Measurements from ENCODE around the gene SYTL2. TPM values are rescaled to one million over a fixed set of nuclear protein-coding genes. Genes with fewer than 3 reads are reported as not detected.
"Not testable (repeated sequence)": the region's sequence is repeated elsewhere in the genome, so short reads cannot be mapped to it uniquely, and the experiment has no call there.

Gene SYTL2
- total RNA-seq, 1 donor = 19.9 TPM

DNA sequence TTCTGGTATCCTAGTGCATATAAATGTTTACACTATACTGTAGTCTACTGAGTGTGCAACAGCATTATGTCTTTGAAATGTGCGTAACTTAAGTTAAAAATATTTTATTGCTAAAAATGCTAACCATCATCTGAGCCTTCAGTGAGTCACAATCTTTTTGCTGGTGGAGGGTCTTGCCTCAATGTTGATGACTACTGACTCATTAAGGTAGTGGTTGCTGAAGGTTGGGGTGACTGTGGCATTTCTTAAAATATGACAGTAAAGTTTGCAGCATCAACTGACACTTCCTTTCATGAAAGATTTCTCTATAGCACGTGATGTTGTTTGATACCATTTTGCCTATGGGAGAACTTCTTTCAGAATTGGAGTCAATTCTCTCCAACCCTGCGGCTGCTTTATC, 137.5 kb downstream of the SYTL2 start:
- H2AFZ ChIP-seq (ENCODE audit: low read length) = no peak overlapping the region

DNA sequence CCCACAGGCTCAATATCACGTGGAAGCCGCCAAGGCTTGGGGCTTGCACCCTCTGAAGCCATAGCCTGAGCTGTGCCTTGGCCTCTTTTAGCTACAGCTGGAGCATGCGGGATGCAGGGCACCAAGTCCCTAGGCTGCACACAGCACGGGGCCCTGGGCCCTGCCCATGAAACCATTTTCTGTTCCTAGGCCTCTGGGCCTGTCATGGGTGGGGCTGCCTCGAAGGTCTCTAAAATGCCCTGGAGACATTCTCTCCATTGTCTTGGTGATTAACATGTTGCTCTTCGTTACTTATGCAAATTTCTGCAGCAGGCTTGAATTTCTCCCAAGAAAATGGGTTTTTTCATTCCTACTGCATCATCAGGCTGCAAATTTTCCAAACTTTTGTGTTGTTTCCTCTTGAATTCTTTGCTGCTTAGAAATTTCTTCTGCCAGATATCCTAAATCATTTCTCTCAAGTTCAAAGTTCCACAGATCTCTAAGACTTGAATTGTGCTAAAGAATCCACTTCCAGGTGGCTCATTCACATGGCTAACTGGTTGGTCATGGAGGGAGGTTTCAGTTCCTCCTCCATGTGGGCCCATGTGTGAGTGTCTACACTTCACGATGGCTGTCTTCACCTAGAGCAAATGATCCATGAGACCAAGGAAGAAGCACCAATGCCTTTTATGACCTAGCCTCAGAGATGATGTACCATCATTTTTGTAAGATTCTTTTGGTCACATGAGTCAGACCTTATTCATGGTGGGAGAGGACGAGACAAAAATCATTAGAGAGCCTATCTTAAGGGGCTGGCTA, 138.6 kb downstream of the SYTL2 start:
- no peaks in the 10 kb centered on the region for H3K36me3 ChIP-seq (ENCODE audit: insufficient read depth, low read length)
- H4K20me1 ChIP-seq (ENCODE audit: insufficient read depth, low read length) = no peaks in the 10 kb centered on the region
- H2AFZ ChIP-seq (ENCODE audit: low read length) = no peak overlapping the region
- no peak overlapping the region for H3K4me3 ChIP-seq (ENCODE audit: insufficient read depth, low read length)
- H3K4me1 ChIP-seq (ENCODE audit: insufficient read depth, low read length) = no peaks in the 10 kb centered on the region
- no peaks in the 10 kb centered on the region for H3K79me2 ChIP-seq (ENCODE audit: insufficient read depth, low read length)
- no peak for DNase-seq (ENCODE audit: insufficient read length, low spot score, missing footprints)
- no peak overlapping the region for H3K4me2 ChIP-seq (ENCODE audit: insufficient read depth, low read length)
- H3K9me3 ChIP-seq (ENCODE audit: low read depth, low read length) = no peaks in the 10 kb centered on the region
- no peaks in the 10 kb centered on the region for H3K27me3 ChIP-seq (ENCODE audit: insufficient read depth, low read length)
- TF ChIP-seq, protein P1, sequence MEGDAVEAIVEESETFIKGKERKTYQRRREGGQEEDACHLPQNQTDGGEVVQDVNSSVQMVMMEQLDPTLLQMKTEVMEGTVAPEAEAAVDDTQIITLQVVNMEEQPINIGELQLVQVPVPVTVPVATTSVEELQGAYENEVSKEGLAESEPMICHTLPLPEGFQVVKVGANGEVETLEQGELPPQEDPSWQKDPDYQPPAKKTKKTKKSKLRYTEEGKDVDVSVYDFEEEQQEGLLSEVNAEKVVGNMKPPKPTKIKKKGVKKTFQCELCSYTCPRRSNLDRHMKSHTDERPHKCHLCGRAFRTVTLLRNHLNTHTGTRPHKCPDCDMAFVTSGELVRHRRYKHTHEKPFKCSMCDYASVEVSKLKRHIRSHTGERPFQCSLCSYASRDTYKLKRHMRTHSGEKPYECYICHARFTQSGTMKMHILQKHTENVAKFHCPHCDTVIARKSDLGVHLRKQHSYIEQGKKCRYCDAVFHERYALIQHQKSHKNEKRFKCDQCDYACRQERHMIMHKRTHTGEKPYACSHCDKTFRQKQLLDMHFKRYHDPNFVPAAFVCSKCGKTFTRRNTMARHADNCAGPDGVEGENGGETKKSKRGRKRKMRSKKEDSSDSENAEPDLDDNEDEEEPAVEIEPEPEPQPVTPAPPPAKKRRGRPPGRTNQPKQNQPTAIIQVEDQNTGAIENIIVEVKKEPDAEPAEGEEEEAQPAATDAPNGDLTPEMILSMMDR (IDR thresholded peaks at IDR 0.05; ENCODE audit: extremely low read depth, low read depth, low read length) = no peak
- H3K27ac ChIP-seq (ENCODE audit: low read depth, low read length) = no peak overlapping the region

More for the DNA sequence above, 137.5 kb downstream of the SYTL2 start:
- Histone ChIP-seq H3K4me1 (ENCODE audit: insufficient read depth, low read length) (no peaks in the 10 kb centered on the region), H3K4me2 (ENCODE audit: insufficient read depth, low read length) (no peak overlapping the region), H3K79me2 (ENCODE audit: insufficient read depth, low read length) (no peaks in the 10 kb centered on the region), H3K27ac (ENCODE audit: low read depth, low read length) (no peak overlapping the region), H4K20me1 (ENCODE audit: insufficient read depth, low read length) (no peaks in the 10 kb centered on the region), H3K36me3 (ENCODE audit: insufficient read depth, low read length) (no peaks in the 10 kb centered on the region), H3K27me3 (ENCODE audit: insufficient read depth, low read length) (no peaks in the 10 kb centered on the region), H3K4me3 (ENCODE audit: insufficient read depth, low read length) (no peak overlapping the region), H3K9me3 (ENCODE audit: low read depth, low read length) (no peaks in the 10 kb centered on the region)
- DNase-seq (ENCODE audit: insufficient read length, low spot score, missing footprints) = no peak
- TF ChIP-seq, protein P1 (IDR thresholded peaks at IDR 0.05; ENCODE audit: extremely low read depth, low read depth, low read length) = no peak

DNA sequence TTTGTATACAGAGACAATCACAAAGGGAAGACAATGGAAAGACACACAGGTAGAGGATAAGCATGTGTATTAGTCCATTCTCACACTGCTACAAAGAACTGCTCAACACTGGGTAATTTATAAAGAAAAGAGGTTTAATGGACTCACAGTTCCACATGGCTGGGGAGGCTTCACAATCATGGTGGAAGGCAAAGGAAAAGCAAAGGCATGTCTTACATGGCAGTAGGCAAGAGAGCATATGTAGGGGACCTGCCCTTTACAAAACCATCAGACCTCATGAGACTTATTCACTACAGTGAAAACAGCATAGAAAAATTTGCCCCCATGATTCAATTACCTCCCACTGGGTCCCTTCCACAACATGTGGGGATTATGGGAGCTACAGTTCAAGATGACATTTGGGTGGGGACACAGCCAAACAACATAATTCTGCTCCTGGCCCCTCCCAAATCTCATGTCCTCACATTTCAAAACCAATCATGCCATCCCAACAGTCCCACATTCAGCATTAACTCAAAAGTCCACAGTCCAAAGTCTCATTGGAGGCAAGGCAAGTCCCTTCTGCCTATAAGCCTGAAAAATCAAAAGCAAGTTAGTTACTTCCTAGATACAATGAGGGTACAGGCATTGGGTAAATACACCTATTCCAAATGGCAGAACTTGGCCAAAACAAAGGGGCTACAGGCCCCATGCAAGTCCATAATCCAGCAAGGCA, 139.8 kb downstream of the SYTL2 start:
- not testable (repeated sequence) for H3K4me3 ChIP-seq (ENCODE audit: insufficient read depth, low read length); H2AFZ ChIP-seq (ENCODE audit: low read length); H3K9me3 ChIP-seq (ENCODE audit: low read depth, low read length); H3K27ac ChIP-seq (ENCODE audit: low read depth, low read length); DNase-seq (ENCODE audit: insufficient read length, low spot score, missing footprints); H3K36me3 ChIP-seq (ENCODE audit: insufficient read depth, low read length); H3K79me2 ChIP-seq (ENCODE audit: insufficient read depth, low read length); H3K4me1 ChIP-seq (ENCODE audit: insufficient read depth, low read length); H3K27me3 ChIP-seq (ENCODE audit: insufficient read depth, low read length); H3K4me2 ChIP-seq (ENCODE audit: insufficient read depth, low read length); H4K20me1 ChIP-seq (ENCODE audit: insufficient read depth, low read length)

DNA sequence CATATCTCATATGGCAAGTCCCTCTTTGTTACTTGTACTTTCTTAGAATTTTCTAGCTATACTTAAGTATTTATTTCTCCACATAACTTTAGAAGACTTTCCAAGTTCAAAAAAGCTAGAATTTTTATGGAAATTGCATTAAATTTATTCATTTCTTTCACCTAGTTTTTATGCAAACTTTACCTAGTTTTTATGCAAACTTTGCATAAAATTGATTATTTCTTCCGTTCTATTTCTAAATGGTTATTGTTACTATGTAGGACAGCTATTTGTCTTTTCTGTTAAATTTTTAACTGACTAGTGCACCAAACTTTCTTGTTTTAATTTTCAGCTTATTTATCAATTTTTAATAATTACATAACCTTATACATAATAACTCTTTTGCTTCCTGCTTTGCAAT, 142.8 kb downstream of the SYTL2 start:
- Histone ChIP-seq H3K36me3 (ENCODE audit: insufficient read depth, low read length) (no peaks in the 10 kb centered on the region), H3K27me3 (ENCODE audit: insufficient read depth, low read length) (no peaks in the 10 kb centered on the region), H3K27ac (ENCODE audit: low read depth, low read length) (no peak overlapping the region), H3K9me3 (ENCODE audit: low read depth, low read length) (no peaks in the 10 kb centered on the region), H2AFZ (ENCODE audit: low read length) (no peak overlapping the region), H3K4me1 (ENCODE audit: insufficient read depth, low read length) (peaks cover 3% of the 10 kb centered on the region), H3K4me2 (ENCODE audit: insufficient read depth, low read length) (no peak overlapping the region), H4K20me1 (ENCODE audit: insufficient read depth, low read length) (peaks cover 9% of the 10 kb centered on the region), H3K79me2 (ENCODE audit: insufficient read depth, low read length) (peaks cover 13% of the 10 kb centered on the region), H3K4me3 (ENCODE audit: insufficient read depth, low read length) (no peak overlapping the region)
- TF ChIP-seq, protein P1 (IDR thresholded peaks at IDR 0.05; ENCODE audit: extremely low read depth, low read depth, low read length) = no peak
- no peak for DNase-seq (ENCODE audit: insufficient read length, low spot score, missing footprints)
